ENCODE results near the gene CALML3. TPM values are rescaled to one million over a fixed set of nuclear protein-coding genes. Genes with fewer than 3 reads are reported as not detected.

CALML3 gene
- total and polyA plus RNA-seq, 2 donors (not counting 1 experiment from before 2014, with no cell fraction given), result not detected

DNA sequence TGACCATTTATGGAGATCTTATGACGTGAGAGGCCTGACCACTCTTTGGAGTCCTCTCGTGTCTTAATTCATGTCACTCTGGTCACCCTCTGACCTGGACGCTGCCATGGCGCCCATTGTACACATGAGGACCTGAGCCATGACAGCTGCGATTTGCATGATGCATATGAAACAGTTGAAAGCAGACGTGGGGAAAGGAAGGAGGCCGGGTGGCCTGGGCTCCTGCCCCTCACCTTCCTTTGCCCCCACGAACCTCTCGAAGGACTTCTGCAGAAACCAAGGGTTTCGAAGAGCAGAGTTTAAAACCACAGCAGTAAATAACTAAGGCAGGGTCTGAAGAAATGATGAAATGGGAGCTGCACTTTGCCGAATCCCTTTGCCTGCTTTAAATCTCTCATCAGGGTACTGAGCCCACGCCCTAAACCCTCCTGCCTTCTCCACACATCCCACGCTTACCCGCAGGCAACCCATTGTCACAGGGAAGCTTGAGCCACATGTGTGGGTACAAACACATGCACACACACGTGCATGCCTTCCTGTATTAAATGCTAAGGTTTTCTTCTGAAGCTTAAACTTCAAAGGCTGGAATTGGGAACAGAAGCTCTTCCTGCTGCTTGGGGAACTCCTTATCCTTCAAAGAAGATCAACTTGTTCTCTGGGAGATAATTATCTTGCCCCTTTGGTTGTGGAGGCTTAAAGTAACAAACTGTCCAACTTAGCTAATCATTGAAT, 11.7 kb upstream of the CALML3 start:
- peaks cover 19% of the 10 kb centered on the region for H3K27me3 ChIP-seq (ENCODE audit: control insufficient read depth, insufficient read depth, low read length)
- no peaks in the 10 kb centered on the region for H3K9me3 ChIP-seq (ENCODE audit: control insufficient read depth, insufficient read depth, low read depth, low read length)
- H3K27ac ChIP-seq (ENCODE audit: insufficient read depth, low read length), result no peak overlapping the region
- no peak for TF ChIP-seq EZH2 (IDR thresholded peaks at IDR 0.05; ENCODE audit: low read length, missing control alignments)
- TF ChIP-seq, protein P1, sequence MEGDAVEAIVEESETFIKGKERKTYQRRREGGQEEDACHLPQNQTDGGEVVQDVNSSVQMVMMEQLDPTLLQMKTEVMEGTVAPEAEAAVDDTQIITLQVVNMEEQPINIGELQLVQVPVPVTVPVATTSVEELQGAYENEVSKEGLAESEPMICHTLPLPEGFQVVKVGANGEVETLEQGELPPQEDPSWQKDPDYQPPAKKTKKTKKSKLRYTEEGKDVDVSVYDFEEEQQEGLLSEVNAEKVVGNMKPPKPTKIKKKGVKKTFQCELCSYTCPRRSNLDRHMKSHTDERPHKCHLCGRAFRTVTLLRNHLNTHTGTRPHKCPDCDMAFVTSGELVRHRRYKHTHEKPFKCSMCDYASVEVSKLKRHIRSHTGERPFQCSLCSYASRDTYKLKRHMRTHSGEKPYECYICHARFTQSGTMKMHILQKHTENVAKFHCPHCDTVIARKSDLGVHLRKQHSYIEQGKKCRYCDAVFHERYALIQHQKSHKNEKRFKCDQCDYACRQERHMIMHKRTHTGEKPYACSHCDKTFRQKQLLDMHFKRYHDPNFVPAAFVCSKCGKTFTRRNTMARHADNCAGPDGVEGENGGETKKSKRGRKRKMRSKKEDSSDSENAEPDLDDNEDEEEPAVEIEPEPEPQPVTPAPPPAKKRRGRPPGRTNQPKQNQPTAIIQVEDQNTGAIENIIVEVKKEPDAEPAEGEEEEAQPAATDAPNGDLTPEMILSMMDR (conservative IDR thresholded peaks at IDR 0.05 in 1 of 2, IDR thresholded peaks at IDR 0.05 in 1 of 2; ENCODE audit: low read depth in 1 of 2, low read length in 2 of 2), result no peak
- H3K79me2 ChIP-seq (ENCODE audit: control insufficient read depth, insufficient read depth, low read length), result no peaks in the 10 kb centered on the region
- no peaks in the 10 kb centered on the region for H3K36me3 ChIP-seq (ENCODE audit: control insufficient read depth, insufficient read depth, low read length)
- H3K4me3 ChIP-seq (replicated peaks in 1 of 4; ENCODE audit: control extremely low read depth in 1 of 4, insufficient read depth in 1 of 4, low read depth in 3 of 4, low read length in 4 of 4), result no peak overlapping the region
- H2AFZ ChIP-seq (ENCODE audit: low read length), result no peak overlapping the region
- H3K4me1 ChIP-seq (ENCODE audit: control insufficient read depth, extremely low read depth, insufficient read depth, low read length), result no peaks in the 10 kb centered on the region
- no peak overlapping the region for H3K9ac ChIP-seq (ENCODE audit: insufficient read depth, low read length)
- DNase-seq (ENCODE audit: low read depth in 2 of 2), result no peak
- no peaks in the 10 kb centered on the region for H4K20me1 ChIP-seq (ENCODE audit: control insufficient read depth, extremely low read depth, insufficient read depth, low read length)
- H3K4me2 ChIP-seq (ENCODE audit: extremely low read depth, insufficient read depth, low read length), result no peak overlapping the region

DNA sequence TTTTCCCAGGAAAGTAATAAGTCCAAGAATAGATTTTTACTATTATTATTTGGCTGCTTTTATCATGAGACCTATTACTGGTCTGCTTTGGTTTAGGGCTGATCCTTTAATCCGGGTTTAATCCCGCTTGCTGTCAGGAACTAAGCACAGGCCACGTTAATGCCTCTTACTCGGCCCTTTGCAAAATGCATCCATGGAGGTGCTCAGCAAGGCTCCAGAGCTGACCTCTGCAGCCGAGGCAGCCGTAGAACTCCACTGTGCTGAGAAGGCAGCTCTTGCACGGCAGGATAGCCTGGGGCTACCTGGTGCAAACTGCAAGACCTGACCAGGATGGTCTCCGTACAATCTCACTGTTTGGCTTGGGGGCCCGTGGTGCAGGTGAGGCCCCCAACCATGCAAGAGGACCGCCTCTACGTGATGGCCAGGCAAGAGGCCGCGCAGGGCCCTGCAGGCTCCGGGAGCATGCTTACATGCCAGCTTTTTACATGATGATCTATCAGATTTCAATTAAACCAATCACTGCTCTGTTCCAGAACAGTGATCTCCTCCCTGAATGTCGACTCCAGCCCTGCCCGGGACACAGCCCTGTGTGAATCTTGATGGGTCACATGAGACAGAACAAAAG, 10.4 kb upstream of the CALML3 start:
- Histone ChIP-seq H3K9me3 (ENCODE audit: control insufficient read depth, insufficient read depth, low read depth, low read length) (no peaks in the 10 kb centered on the region), H4K20me1 (ENCODE audit: control insufficient read depth, extremely low read depth, insufficient read depth, low read length) (no peaks in the 10 kb centered on the region), H3K27me3 (ENCODE audit: control insufficient read depth, insufficient read depth, low read length) (peaks cover 23% of the 10 kb centered on the region), H3K4me1 (ENCODE audit: control insufficient read depth, extremely low read depth, insufficient read depth, low read length) (no peaks in the 10 kb centered on the region), H3K79me2 (ENCODE audit: control insufficient read depth, insufficient read depth, low read length) (no peaks in the 10 kb centered on the region), H2AFZ (ENCODE audit: low read length) (no peak overlapping the region), H3K36me3 (ENCODE audit: control insufficient read depth, insufficient read depth, low read length) (no peaks in the 10 kb centered on the region), H3K9ac (ENCODE audit: insufficient read depth, low read length) (no peak overlapping the region), H3K4me3 (replicated peaks in 1 of 4; ENCODE audit: control extremely low read depth in 1 of 4, insufficient read depth in 1 of 4, low read depth in 3 of 4, low read length in 4 of 4) (no peak overlapping the region), H3K4me2 (ENCODE audit: extremely low read depth, insufficient read depth, low read length) (no peak overlapping the region), H3K27ac (ENCODE audit: insufficient read depth, low read length) (no peak overlapping the region)
- DNase-seq (ENCODE audit: low read depth in 2 of 2), result no peak
- TF ChIP-seq, protein P1 (conservative IDR thresholded peaks at IDR 0.05 in 1 of 2, IDR thresholded peaks at IDR 0.05 in 1 of 2; ENCODE audit: low read depth in 1 of 2, low read length in 2 of 2), result no peak
- no peak for TF ChIP-seq EZH2 (IDR thresholded peaks at IDR 0.05; ENCODE audit: low read length, missing control alignments)

DNA sequence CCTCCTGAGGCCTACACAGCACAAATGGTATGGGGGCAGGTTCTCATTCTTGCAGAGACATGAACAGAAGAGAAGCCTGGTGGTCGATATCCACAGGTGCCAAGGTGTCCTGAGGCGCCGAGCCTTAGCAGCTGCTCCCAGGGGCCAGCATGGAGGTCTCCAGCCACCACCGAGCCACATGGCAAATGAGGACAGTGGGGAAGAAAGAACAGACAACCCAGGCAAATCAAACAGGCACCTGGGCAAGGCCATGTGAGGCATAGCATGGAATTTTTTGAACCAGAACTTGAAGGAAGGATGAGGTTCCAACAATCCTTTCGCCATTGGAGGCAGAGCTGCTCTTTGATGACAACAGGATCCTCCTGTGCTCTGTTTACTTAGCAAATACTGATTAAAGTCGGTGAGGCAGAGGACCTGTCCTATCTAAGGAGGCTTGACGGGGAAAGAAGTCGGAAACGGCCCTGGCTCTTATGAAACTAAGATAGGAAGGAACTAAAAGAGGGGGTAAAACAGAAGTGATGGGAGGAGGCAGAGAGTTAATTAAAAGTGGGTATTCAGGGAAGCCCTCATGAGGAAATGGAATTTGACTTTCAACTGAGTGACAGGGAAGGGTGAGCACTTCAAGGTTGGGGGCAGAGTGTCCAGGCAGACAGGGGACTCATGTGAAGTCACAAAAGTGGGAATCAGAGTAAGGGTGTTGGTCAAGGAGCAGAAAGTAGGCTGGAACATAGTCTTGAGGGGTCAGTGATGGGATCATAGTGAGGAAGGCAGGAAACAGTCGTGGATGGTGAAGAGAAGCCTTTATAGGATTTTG, 8.6 kb upstream of the CALML3 start:
- no peaks in the 10 kb centered on the region for H3K79me2 ChIP-seq (ENCODE audit: control insufficient read depth, insufficient read depth, low read length)
- no peak for TF ChIP-seq EZH2 (IDR thresholded peaks at IDR 0.05; ENCODE audit: low read length, missing control alignments)
- TF ChIP-seq, protein P1 (conservative IDR thresholded peaks at IDR 0.05 in 1 of 2, IDR thresholded peaks at IDR 0.05 in 1 of 2; ENCODE audit: low read depth in 1 of 2, low read length in 2 of 2), result no peak
- peaks cover 20% of the 10 kb centered on the region for H3K27me3 ChIP-seq (ENCODE audit: control insufficient read depth, insufficient read depth, low read length)
- H3K36me3 ChIP-seq (ENCODE audit: control insufficient read depth, insufficient read depth, low read length), result no peaks in the 10 kb centered on the region
- no peak overlapping the region for H3K27ac ChIP-seq (ENCODE audit: insufficient read depth, low read length)
- no peaks in the 10 kb centered on the region for H4K20me1 ChIP-seq (ENCODE audit: control insufficient read depth, extremely low read depth, insufficient read depth, low read length)
- no peaks in the 10 kb centered on the region for H3K9me3 ChIP-seq (ENCODE audit: control insufficient read depth, insufficient read depth, low read depth, low read length)
- no peak overlapping the region for H3K4me2 ChIP-seq (ENCODE audit: extremely low read depth, insufficient read depth, low read length)
- no peak overlapping the region for H2AFZ ChIP-seq (ENCODE audit: low read length)
- H3K4me3 ChIP-seq (replicated peaks in 1 of 4; ENCODE audit: control extremely low read depth in 1 of 4, insufficient read depth in 1 of 4, low read depth in 3 of 4, low read length in 4 of 4), result no peak overlapping the region
- no peaks in the 10 kb centered on the region for H3K4me1 ChIP-seq (ENCODE audit: control insufficient read depth, extremely low read depth, insufficient read depth, low read length)
- DNase-seq (ENCODE audit: low read depth in 2 of 2), result no peak
- H3K9ac ChIP-seq (ENCODE audit: insufficient read depth, low read length), result no peak overlapping the region
